ENCODE results near the gene SUPT6H. TPM values are rescaled to one million over a fixed set of nuclear protein-coding genes. Genes with fewer than 3 reads are reported as not detected.

The SUPT6H gene
- total RNA-seq, 4 donors from 2014 or later = 48.7 to 87.3 (median 71.9) TPM

DNA sequence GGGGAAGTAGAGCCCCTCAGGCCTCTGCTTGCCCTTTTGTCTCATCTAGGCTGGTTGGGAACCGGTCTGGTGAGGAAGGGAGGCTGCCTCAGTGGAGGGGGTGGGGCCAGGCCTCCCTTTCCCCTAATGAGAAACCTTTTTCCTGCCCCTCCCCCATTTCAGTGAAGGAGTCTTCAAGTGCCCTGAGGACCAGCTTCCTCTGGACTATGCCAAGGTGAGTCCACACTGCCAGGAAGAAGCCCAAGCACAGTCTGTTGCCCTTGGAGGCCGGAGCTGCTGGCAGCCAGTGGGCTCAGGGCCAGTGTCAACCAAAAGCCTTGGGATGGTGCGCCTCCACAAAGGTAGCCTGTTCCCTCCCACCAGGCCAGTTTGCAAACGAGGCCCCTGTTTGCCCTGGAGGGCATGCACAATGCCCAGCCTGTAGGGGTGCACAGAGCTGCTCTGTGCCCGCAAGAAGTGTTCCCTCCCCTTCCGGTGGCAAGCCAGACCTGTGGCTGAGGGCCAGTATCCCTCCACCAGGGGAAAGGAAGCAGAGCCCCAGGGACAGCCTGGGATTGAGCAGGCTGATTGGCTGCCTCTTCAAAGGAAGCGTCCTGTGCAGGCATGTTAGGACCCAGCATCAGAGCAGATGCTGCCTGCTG lies 85.2 kb downstream of the SUPT6H start:
- TF ChIP-seq POLR2AphosphoS5 (IDR thresholded peaks at IDR 0.05) (no peak), EP300 (IDR thresholded peaks at IDR 0.05) (no peak), POLR2A (IDR thresholded peaks at IDR 0.05) (no peak)
- TF ChIP-seq, protein P1, sequence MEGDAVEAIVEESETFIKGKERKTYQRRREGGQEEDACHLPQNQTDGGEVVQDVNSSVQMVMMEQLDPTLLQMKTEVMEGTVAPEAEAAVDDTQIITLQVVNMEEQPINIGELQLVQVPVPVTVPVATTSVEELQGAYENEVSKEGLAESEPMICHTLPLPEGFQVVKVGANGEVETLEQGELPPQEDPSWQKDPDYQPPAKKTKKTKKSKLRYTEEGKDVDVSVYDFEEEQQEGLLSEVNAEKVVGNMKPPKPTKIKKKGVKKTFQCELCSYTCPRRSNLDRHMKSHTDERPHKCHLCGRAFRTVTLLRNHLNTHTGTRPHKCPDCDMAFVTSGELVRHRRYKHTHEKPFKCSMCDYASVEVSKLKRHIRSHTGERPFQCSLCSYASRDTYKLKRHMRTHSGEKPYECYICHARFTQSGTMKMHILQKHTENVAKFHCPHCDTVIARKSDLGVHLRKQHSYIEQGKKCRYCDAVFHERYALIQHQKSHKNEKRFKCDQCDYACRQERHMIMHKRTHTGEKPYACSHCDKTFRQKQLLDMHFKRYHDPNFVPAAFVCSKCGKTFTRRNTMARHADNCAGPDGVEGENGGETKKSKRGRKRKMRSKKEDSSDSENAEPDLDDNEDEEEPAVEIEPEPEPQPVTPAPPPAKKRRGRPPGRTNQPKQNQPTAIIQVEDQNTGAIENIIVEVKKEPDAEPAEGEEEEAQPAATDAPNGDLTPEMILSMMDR (IDR thresholded peaks at IDR 0.05) = no peak
- Histone ChIP-seq H3K4me1 (peaks cover 0 to 69% (median 15%) of the 10 kb centered on the region in 3 donors), H3K36me3 (peaks cover 0 to 27% of the 10 kb centered on the region in 2 donors), H3K4me3 (no peak overlapping the region), H3K27me3 (no peaks in the 10 kb centered on the region), H3K27ac (peak overlapping the region in 3 of 4 donors; percentile 89 to 92 (median 89)), H3K9me3 (no peaks in the 10 kb centered on the region)
- no CpG with 5 or more reads among the region's 7 CpGs for WGBS, 2 donors (ENCODE audit: low coverage in 1 of 2)
- ATAC-seq = no peak

DNA sequence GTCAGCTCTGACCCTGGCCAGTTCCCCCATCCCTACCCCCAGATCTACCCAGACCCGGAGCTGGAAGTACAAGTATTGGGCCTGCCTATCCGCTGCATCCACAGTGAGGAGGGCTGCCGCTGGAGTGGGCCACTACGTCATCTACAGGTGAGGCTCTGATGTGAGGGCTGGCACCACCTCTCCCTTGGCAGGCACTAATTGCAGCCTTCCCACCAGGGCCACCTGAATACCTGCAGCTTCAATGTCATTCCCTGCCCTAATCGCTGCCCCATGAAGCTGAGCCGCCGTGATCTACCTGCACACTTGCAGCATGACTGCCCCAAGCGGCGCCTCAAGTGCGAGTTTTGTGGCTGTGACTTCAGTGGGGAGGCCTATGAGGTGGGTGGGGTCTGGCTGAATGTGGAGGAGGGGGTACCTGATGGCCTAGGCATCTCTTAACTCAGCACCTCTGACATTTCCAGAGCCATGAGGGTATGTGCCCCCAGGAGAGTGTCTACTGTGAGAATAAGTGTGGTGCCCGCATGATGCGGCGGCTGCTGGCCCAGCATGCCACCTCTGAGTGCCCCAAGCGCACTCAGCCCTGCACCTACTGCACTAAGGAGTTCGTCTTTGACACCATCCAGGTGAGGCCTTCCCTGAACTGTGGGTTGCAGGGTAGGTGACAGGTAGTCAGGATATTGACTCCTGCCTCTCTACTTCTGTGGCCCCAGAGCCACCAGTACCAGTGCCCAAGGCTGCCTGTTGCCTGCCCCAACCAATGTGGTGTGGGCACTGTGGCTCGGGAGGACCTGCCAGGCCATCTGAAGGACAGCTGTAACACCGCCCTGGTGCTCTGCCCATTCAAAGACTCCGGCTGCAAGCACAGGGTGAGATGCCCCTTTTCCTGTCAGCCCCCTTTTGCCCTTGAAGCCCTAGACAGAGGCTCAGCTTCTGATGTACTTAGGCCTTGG lies 86.1 kb downstream of the SUPT6H start:
- H3K4me3 ChIP-seq = no peak overlapping the region
- no peaks in the 10 kb centered on the region for H3K9me3 ChIP-seq
- ATAC-seq = no peak
- TF ChIP-seq, protein P1 (IDR thresholded peaks at IDR 0.05) = no peak
- TF ChIP-seq POLR2A (IDR thresholded peaks at IDR 0.05) = no peak
- no peak for TF ChIP-seq EP300 (IDR thresholded peaks at IDR 0.05)
- no peak for TF ChIP-seq POLR2AphosphoS5 (IDR thresholded peaks at IDR 0.05)
- 64 to 96% methylated on average over 2 to 5 of the region's 18 CpGs for WGBS, 2 donors (ENCODE audit: low coverage in 1 of 2)
- peaks cover 0 to 63% (median 15%) of the 10 kb centered on the region in 3 donors for H3K4me1 ChIP-seq
- H3K27ac ChIP-seq = peak overlapping the region in 1 of 4 donors; percentile 31
- H3K27me3 ChIP-seq = no peaks in the 10 kb centered on the region
- peaks cover 0 to 27% of the 10 kb centered on the region in 2 donors for H3K36me3 ChIP-seq

DNA sequence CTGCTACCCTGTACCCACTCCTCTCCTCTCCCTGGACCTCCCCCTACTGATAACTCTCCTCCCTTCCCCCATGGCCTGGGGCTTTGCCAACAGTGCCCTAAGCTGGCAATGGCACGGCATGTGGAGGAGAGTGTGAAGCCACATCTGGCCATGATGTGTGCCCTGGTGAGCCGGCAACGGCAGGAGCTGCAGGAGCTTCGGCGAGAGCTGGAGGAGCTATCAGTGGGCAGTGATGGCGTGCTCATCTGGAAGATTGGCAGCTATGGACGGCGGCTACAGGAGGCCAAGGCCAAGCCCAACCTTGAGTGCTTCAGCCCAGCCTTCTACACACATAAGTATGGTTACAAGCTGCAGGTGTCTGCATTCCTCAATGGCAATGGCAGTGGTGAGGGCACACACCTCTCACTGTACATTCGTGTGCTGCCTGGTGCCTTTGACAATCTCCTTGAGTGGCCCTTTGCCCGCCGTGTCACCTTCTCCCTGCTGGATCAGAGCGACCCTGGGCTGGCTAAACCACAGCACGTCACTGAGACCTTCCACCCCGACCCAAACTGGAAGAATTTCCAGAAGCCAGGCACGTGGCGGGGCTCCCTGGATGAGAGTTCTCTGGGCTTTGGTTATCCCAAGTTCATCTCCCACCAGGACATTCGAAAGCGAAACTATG lies 87.0 kb downstream of the SUPT6H start:
- Histone ChIP-seq H3K4me1 (peaks cover 0 to 57% (median 15%) of the 10 kb centered on the region in 3 donors), H3K27ac (peak overlapping the region in 2 of 4 donors; percentile 31 to 53), H3K9me3 (no peaks in the 10 kb centered on the region), H3K27me3 (no peaks in the 10 kb centered on the region), H3K36me3 (peaks cover 0 to 27% of the 10 kb centered on the region in 2 donors), H3K4me3 (no peak overlapping the region)
- no peak for TF ChIP-seq EP300 (IDR thresholded peaks at IDR 0.05)
- WGBS, 2 donors (ENCODE audit: low coverage in 1 of 2) = 65% methylated on average over 6 of the region's 18 CpGs; no CpG with 5 or more reads in 1 of the 2 donors
- ATAC-seq = no peak

DNA sequence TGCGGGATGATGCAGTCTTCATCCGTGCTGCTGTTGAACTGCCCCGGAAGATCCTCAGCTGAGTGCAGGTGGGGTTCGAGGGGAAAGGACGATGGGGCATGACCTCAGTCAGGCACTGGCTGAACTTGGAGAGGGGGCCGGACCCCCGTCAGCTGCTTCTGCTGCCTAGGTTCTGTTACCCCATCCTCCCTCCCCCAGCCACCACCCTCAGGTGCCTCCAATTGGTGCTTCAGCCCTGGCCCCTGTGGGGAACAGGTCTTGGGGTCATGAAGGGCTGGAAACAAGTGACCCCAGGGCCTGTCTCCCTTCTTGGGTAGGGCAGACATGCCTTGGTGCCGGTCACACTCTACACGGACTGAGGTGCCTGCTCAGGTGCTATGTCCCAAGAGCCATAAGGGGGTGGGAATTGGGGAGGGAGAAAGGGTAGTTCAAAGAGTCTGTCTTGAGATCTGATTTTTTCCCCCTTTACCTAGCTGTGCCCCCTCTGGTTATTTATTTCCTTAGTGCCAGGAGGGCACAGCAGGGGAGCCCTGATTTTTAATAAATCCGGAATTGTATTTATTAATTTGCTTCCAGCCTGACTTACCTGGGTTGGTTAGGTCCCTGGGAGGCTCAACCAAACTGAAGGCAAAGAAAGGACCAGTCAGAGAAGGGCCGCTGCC lies 87.6 kb downstream of the SUPT6H start:
- no peak for ATAC-seq
- Histone ChIP-seq H3K4me1 (peaks cover 0 to 50% (median 15%) of the 10 kb centered on the region in 3 donors), H3K27ac (peak overlapping the region in 3 of 4 donors; percentile 7 to 53 (median 45)), H3K27me3 (no peaks in the 10 kb centered on the region), H3K9me3 (no peaks in the 10 kb centered on the region), H3K4me3 (no peak overlapping the region), H3K36me3 (peaks cover 0 to 27% of the 10 kb centered on the region in 2 donors)
- TF ChIP-seq, protein P1 (IDR thresholded peaks at IDR 0.05) = no peak
- no peak for TF ChIP-seq EP300 (IDR thresholded peaks at IDR 0.05)
- WGBS, 2 donors (ENCODE audit: low coverage in 1 of 2) = 11 to 47% methylated on average over 1 to 3 of the region's 11 CpGs
